NCI-H1092 treated with DMSO at 0.1 percent for 48 hours (cell line): ENCODE data around the gene FSTL5.
A peak's percentile ranks its signal among the peaks of the same experiment; 100 is the strongest.
"Not testable (repeated sequence)": the region's sequence is repeated elsewhere in the genome, so short reads cannot be mapped to it uniquely, and the experiment has no call there.

ENCODE experiments used
- DNase-seq: peaks from one replicate; lab custom pipeline; 2025; lab: John Stamatoyannopoulos, UW

Gene FSTL5

GRCh38 chr4:161829591-161829990, 334.2 kb downstream of the FSTL5 start:
- DNase-seq, result peak; percentile 86

DNA sequence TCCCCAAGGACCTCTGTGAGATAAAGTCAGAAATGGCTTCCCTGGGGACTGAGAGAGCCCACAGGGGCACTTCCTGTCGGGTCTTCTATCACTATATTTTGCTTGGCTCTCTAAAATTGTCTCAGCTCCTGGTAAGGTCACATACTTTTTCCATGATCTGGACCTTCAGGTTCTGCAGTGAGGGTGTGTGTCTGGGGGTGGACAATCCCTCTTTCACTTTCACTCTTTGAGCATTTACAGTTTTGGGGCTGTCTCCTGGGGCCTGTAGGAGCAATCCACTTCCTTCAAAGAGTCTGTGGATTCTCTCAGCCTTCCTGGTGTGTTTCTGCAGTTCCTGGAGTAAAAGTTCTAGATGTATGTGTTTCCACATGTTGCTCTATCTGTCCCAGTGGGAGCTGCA, 335.7 kb downstream of the FSTL5 start:
- no peak for DNase-seq

GRCh38 chr4:161827013-161827412, 336.8 kb downstream of the FSTL5 start:
- no peak for DNase-seq

GRCh38 chr4:161823450-161823849, 340.4 kb downstream of the FSTL5 start:
- DNase-seq, result no peak

GRCh38 chr4:161822174-161822573, 341.6 kb downstream of the FSTL5 start:
- DNase-seq, result no peak

DNA sequence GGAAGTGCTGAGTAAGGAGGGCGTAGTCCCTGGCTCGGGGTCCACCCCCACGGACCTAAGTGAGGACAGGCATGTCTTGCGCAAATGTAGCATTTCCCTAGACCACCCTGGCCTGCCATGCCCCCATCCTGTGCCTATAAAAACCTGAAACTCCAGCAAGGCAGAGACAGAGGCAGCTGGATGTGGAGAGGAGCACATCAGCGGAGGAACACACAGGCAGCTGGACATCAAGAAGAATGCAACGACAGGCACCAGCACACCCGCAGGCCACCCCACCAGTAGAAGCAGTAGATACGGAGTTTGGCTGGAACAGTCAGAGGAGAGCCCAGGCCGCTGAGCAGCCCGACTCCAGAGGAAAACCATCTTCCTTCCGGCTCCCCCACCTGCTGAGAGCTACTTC, 345.9 kb downstream of the FSTL5 start:
- no peak for DNase-seq

DNA sequence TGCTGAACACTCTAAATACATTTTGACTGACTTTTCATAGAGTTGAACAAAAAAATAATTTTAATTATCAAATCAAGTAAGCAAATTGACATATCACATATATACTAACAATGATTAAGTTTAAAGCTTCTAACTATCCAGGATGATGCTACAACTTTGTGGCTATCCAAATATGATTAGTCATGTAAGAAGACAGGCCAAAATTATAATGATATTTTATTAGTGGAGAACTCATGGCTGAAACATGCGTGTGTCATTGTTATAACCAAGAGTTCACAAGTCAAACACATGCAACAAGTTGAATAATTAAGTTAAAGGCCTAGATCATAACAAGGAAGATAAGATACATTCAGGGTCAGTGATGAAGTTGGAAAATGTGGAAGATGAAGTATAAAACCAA, 346.8 kb downstream of the FSTL5 start:
- no peak for DNase-seq

GRCh38 chr4:161815841-161816240, 348.0 kb downstream of the FSTL5 start:
- DNase-seq, result no peak

DNA sequence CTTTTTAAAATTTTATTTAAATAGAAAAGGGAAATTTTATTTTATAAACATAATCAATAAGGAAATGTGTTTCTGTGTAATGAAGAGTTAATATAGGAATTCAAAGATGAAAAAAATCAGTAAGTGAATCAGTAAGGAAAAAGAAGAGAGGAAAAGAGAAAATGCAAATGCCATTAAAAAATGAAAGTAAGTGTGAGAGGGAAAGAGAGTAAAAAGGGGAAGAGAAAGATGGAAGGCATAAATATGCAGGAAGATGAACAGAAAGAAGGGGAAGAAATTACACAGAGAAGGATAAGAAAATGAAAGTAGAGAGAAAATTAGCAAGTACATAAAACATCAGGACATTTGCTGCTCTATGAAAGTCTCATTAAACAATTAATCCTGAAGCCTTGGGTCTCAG, 349.9 kb downstream of the FSTL5 start:
- DNase-seq, result no peak

DNA sequence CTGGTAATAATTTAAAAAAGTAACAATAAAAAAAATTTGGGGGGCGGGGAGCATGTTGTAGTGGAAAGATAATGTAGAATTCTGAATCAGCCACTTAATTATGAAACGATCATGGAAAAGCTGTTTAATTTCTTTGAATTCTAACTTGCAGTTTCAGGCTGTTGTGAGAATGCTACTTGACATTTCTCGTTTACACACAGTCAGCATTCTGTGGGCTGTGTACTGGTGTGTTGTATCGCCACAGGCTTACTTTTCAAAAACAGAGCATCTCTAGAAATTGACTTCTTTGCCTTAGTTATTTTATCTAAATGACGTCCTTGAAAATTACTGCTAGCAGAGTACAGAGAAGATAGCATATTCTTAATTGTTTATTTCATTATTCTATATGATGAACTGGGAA, 350.4 kb downstream of the FSTL5 start:
- DNase-seq, result no peak

GRCh38 chr4:161803171-161803570, 360.6 kb downstream of the FSTL5 start:
- DNase-seq, result no peak

DNA sequence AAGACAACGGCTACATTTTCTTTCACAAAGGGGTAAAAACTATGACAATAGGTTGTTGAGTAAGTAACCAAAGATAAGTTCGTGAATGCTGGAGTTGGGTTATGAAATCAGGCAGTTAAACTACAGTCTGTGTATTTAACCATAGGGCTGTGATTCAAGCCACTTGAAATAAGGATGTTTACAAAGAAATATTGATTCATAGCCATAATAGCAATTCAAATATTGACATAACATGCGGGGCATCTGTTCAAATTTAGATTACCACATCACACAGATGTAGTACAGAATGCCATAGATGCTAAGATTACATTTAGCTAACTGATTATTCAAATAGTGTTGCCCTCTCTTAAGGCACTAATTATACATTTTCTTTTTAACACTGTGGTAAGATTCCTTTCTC, 364.1 kb downstream of the FSTL5 start:
- peak; percentile 95 for DNase-seq

DNA sequence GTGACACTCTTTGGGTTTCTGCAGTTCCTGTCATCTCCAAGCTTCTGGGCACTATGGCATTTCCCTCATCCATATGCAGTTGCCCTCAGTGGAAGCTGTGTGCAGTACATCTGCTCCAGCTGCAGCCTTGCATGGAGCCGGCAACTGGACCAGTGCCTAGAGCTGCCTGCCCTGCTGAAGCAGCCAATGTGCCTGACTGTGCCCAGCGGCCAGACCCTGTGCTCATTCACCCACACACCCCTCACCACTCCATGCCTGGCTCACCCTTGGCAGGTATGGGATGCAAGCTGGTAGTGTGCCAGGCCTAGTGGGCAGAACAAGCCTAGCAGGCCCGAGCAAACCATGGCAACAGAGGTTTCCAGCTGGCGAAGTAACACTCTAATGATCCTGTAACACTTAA, 370.8 kb downstream of the FSTL5 start:
- no peak for DNase-seq

- DNase-seq, result no peak
These were observed 371.8 kb downstream of the FSTL5 start for GRCh38 chr4:161791796-161792556.

DNA sequence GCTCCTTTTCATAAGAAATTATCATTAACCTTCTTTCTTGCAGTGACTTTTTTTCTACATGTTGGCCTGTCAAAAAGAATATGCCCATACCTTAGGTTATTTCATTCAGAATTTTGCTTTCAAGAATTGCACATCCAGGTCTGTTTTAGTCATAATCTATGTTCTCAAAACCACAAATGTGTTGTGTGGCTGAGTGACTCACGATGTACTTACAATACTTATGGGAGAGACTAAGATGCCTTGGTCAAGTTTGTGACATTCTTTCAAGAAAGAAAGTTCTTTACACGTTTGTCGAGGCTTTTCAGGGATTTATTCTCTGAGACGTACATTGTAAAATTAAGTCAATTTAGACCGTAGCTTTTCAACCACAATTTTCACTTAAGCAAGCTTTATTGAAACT, 396.7 kb downstream of the FSTL5 start:
- DNase-seq, result no peak

DNA sequence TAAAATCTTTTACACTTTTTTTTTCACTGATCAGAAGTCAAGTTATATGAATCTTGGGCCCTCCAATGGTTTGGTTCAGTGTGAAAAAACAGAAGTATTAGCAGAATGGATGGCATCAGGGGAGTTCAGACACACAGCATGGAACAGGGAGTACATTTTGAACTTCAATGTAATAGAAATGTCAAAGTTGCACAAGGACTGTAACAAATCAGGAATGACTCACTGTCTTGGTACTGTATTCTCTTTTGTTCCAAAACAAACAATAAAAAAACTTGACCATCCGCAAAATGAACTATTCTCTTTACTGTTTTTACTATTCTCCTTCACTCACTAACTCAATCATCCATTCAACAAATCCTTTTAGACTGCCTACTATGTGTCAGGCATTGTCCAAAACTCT, 401.0 kb downstream of the FSTL5 start:
- DNase-seq, result no peak

DNA sequence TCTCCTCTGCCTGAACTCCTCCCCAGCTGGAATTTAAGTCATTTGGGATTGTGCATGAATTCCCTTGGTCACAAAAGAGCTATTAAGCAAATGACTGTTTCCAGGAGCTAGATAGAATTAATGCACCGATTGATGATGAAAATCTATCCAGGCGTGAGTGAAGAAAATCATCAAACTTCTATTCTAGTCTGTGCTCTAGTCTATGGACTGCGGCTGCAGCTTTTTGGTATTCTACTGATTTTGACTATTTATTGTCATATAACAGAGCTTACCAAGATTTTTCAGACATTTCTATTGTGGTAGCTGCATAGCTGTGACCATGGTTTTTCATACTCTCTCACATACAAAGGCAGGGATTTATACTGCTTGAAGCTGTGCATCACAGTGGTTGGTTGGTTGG, 403.8 kb downstream of the FSTL5 start:
- no peak for DNase-seq

DNA sequence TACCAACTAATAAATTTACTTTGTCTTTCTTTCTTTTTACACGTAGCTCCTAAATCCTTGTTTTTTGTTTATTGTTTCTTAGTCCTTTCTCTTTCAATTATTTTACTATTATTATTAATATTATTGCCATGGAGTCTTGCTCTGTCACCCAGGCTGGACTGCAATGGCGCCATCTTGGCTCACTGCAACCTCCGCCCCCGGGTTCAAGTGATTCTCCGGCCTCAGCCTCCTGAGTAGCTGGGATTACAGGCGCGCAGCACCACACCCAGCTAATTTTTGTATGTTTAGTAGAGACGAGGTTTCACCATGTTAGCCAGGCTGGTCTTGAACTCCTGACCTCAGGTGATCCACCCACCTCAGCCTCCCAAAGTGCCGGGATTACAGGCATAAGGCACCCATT, 405.4 kb downstream of the FSTL5 start:
- not testable (repeated sequence) for DNase-seq

GRCh38 chr4:161728929-161729328, 434.9 kb downstream of the FSTL5 start:
- no peak for DNase-seq

- DNase-seq, result no peak
These were observed 441.9 kb downstream of the FSTL5 start for GRCh38 chr4:161721947-161722346.

DNA sequence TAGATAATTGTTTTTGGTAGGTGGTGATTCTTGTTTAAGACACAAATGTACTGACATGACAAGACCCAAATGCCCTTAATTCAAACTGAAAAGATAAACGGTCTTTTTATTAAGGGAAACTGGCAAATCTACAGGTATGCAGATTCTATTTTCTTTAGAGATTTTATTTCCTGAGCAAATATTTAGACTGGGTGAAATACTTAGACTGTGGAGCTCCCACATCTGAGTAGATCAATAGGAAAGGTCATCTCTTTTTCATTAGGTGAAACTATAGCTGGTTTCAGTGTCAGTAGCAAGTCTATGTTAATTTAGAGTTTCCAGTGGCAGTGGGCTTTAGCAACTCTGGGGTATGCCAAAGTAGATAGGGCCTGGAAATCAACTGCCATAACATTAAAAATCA, 446.7 kb downstream of the FSTL5 start:
- no peak for DNase-seq

DNA sequence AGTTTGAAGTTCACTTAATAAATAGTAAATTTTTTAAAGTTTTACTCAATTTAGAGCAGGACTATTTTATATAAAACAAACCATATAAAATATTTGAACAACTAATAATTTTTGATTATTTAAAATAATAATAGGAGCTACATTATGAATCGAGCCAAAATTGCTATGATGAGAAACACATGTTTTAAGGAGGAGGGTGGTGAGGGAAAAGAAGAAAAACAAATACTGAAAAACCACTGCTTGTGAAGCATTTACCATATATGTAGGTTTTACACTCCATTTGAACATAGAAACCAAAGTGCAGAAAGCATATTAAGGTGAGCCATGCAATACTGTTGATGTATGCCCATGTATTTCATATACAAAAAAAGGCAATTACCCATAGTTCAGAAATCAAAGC, 448.9 kb downstream of the FSTL5 start:
- no peak for DNase-seq

GRCh38 chr4:161714022-161714751, 449.6 kb downstream of the FSTL5 start:
- DNase-seq, result no peak

- DNase-seq, result no peak
These were observed 459.1 kb downstream of the FSTL5 start for GRCh38 chr4:161704653-161705052.
